WTC11 (cell line): ENCODE measurements around the gene C5orf58. TPM values are rescaled to one million over a fixed set of nuclear protein-coding genes. Genes with fewer than 3 reads are reported as not detected.

Source experiments
- ATAC-seq: fragments of 200-7000 bp; cut with Tn5 transposase; 2 replicates; pipeline ENCODE4 v1.10.0; 2021; ENCODE audit warnings: mild to moderate bottlenecking, moderate library complexity
- CTCF ChIA-PET: fragments of 300-600 bp; sonication (Branson Sonifier 250); formaldehyde crosslinking; loops from one replicate; lab custom pipeline; 2021; ENCODE audit warnings: antibody characterized with exemption; lab: Charles Lee
- POLR2A ChIA-PET: fragments of 350-600 bp; sonication (Branson Sonifier 250); formaldehyde crosslinking; loops from one replicate; lab custom pipeline; 2021; ENCODE audit warnings: antibody characterized with exemption; lab: Charles Lee
- DNase-seq: peaks from one replicate; pipeline ENCODE4 v3.0.0; 2021; ENCODE audit warnings: low spot score
- H3K27ac Mint-ChIP-seq: 2 replicates; pipeline ENCODE4 v1.8.0; 2021; ENCODE audit warnings: mixed read lengths
- H3K27me3 Mint-ChIP-seq: 2 replicates; pipeline ENCODE4 v1.8.0; 2021; ENCODE audit warnings: low read depth, mild to moderate bottlenecking, moderate library complexity, mixed read lengths
- H3K36me3 Mint-ChIP-seq: 2 replicates; pipeline ENCODE4 v1.8.0; 2021; ENCODE audit warnings: mixed read lengths
- H3K4me1 Mint-ChIP-seq: 2 replicates; pipeline ENCODE4 v1.8.0; 2022; ENCODE audit warnings: mixed read lengths
- H3K4me3 Mint-ChIP-seq: 2 replicates; pipeline ENCODE4 v1.8.0; 2021; ENCODE audit warnings: mild to moderate bottlenecking, moderate library complexity, mixed read lengths
- H3K9me3 Mint-ChIP-seq: 2 replicates; pipeline ENCODE4 v1.8.0; 2021; ENCODE audit warnings: mixed read lengths
- CREM ChIP-seq: sonication (generic); formaldehyde crosslinking; IDR thresholded peaks from 2 replicates; pipeline ENCODE4 v1.8.1; 2022; ENCODE audit warnings: mild to moderate bottlenecking, missing genetic modification reagents, moderate library complexity
- GTF2I ChIP-seq: fragments of 250-450 bp; sonication (Bioruptor Pico); conservative IDR thresholded peaks from 2 replicates; pipeline ENCODE4 v1.4.0; 2021; ENCODE audit warnings: mild to moderate bottlenecking
- JUN ChIP-seq: sonication (generic); formaldehyde crosslinking; IDR thresholded peaks from 2 replicates; pipeline ENCODE4 v1.8.0; 2023; ENCODE audit warnings: mild to moderate bottlenecking, missing genetic modification reagents
- MYBL2 ChIP-seq: sonication (generic); formaldehyde crosslinking; IDR thresholded peaks from 2 replicates; pipeline ENCODE4 v1.8.1; 2023; ENCODE audit warnings: mild to moderate bottlenecking, moderate library complexity, missing genetic modification reagents
- NFYB ChIP-seq: sonication (generic); formaldehyde crosslinking; conservative IDR thresholded peaks from 2 replicates; pipeline ENCODE4 v1.8.0; 2022; ENCODE audit warnings: low read depth, missing genetic modification reagents
- RELA ChIP-seq: sonication (generic); formaldehyde crosslinking; IDR thresholded peaks from 2 replicates; pipeline ENCODE4 v1.8.1; 2022; ENCODE audit warnings: missing genetic modification reagents, mild to moderate bottlenecking, borderline replicate concordance
- TEAD1 ChIP-seq: sonication (generic); formaldehyde crosslinking; IDR thresholded peaks from 2 replicates; pipeline ENCODE4 v1.8.0; 2022; ENCODE audit warnings: mild to moderate bottlenecking, missing genetic modification reagents
- TP53 ChIP-seq: sonication (generic); formaldehyde crosslinking; IDR thresholded peaks from 2 replicates; pipeline ENCODE4 v1.8.1; 2023; ENCODE audit warnings: mild to moderate bottlenecking, missing genetic modification reagents
- ZBTB21 ChIP-seq: sonication (generic); formaldehyde crosslinking; IDR thresholded peaks from 2 replicates; pipeline ENCODE4 v1.8.1; 2023; ENCODE audit warnings: mild to moderate bottlenecking, missing genetic modification reagents, borderline replicate concordance
- ZNF121 ChIP-seq: sonication (generic); formaldehyde crosslinking; IDR thresholded peaks from 2 replicates; pipeline ENCODE4 v1.8.0; 2023; ENCODE audit warnings: missing genetic modification reagents
- ZNF396 ChIP-seq: fragments of 250-450 bp; sonication (Bioruptor Pico); IDR thresholded peaks from 2 replicates; pipeline ENCODE4 v1.8.0; 2021; ENCODE audit warnings: mild to moderate bottlenecking, moderate library complexity, borderline replicate concordance
- ZNF423 ChIP-seq: fragments of 250-450 bp; sonication (Bioruptor Pico); IDR thresholded peaks from 2 replicates; pipeline ENCODE4 v2.1.2; 2022; ENCODE audit warnings: mild to moderate bottlenecking, moderate library complexity
- total RNA-seq: library from RNA; stranded (reverse); gene quantifications from 3 replicates; pipeline ENCODE4 v1.2.3, GENCODE V29; 2021
- TF ChIP-seq, protein P1 (sequence below): sonication (generic); formaldehyde crosslinking; IDR thresholded peaks from 2 replicates; pipeline ENCODE4 v1.8.1; 2022; ENCODE audit warnings: low read depth, mild to moderate bottlenecking, moderate library complexity, missing genetic modification reagents, borderline replicate concordance
- TF ChIP-seq, protein P2 (sequence below): sonication (generic); formaldehyde crosslinking; IDR thresholded peaks from 2 replicates; pipeline ENCODE4 v1.8.1; 2022; ENCODE audit warnings: low read depth, missing genetic modification reagents, borderline replicate concordance
- TF ChIP-seq, protein P3 (sequence below): sonication (generic); formaldehyde crosslinking; IDR thresholded peaks from 2 replicates; pipeline ENCODE4 v1.8.0; 2023; ENCODE audit warnings: mild to moderate bottlenecking, missing genetic modification reagents
- TF ChIP-seq, protein P4 (sequence below): sonication (generic); formaldehyde crosslinking; IDR thresholded peaks from 2 replicates; pipeline ENCODE4 v1.8.0; 2022; ENCODE audit warnings: mild to moderate bottlenecking, missing genetic modification reagents
- TF ChIP-seq, protein P5 (sequence below): sonication (generic); formaldehyde crosslinking; IDR thresholded peaks from 2 replicates; pipeline ENCODE4 v1.8.0; 2022; ENCODE audit warnings: mild to moderate bottlenecking, missing genetic modification reagents
- TF ChIP-seq, protein P6 (sequence below): sonication (generic); formaldehyde crosslinking; IDR thresholded peaks from 2 replicates; pipeline ENCODE4 v1.8.0; 2022; ENCODE audit warnings: mild to moderate bottlenecking, missing genetic modification reagents

C5orf58 gene
- total RNA-seq, 1 experiment from 2014 or later = 2.0 TPM

DNA sequence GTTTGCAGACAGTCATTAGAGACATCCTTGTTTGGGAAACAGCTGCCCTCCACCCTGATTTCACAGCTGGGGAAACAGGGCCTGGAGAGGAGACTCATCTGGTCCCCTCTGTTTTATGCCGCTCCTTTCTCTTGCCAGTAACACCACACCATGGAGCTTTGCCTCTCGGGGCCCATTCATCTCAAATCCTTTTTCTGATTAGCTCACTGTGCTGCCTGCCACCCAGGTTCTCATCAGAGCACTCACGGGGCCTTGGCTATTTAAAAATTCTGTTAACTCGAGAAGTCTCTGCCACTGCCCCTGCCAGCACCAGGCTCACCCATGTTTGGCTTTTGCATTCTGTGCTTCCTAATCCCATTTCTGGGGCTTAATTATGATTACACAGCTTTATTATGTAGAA is 36.8 kb upstream of the C5orf58 start:
- H3K27me3 Mint-ChIP-seq = no peaks in the 10 kb centered on the region
- TF ChIP-seq, protein P1, sequence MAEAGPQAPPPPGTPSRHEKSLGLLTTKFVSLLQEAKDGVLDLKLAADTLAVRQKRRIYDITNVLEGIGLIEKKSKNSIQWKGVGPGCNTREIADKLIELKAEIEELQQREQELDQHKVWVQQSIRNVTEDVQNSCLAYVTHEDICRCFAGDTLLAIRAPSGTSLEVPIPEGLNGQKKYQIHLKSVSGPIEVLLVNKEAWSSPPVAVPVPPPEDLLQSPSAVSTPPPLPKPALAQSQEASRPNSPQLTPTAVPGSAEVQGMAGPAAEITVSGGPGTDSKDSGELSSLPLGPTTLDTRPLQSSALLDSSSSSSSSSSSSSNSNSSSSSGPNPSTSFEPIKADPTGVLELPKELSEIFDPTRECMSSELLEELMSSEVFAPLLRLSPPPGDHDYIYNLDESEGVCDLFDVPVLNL (CRISPR knock-in tag) = no peak
- no peak for TF ChIP-seq ZNF423 (CRISPR knock-in tag)
- TF ChIP-seq GTF2I (CRISPR knock-in tag) = no peak
- ChIA-PET POLR2A (no interaction called here), CTCF (interaction anchor here (0.8 to 6.0 kb wide), 4 partner anchors 11 to 125 kb away, joined by 4 to 31 read pairs (median 10); no protein-coding TSS in a partner anchor)
- ATAC-seq = no peak
- H3K36me3 Mint-ChIP-seq = no peaks in the 10 kb centered on the region
- H3K4me1 Mint-ChIP-seq = peaks cover 11% of the 10 kb centered on the region
- no peak for DNase-seq
- no peaks in the 10 kb centered on the region for H3K9me3 Mint-ChIP-seq
- H3K27ac Mint-ChIP-seq = no peak overlapping the region
- no peak overlapping the region for H3K4me3 Mint-ChIP-seq

DNA sequence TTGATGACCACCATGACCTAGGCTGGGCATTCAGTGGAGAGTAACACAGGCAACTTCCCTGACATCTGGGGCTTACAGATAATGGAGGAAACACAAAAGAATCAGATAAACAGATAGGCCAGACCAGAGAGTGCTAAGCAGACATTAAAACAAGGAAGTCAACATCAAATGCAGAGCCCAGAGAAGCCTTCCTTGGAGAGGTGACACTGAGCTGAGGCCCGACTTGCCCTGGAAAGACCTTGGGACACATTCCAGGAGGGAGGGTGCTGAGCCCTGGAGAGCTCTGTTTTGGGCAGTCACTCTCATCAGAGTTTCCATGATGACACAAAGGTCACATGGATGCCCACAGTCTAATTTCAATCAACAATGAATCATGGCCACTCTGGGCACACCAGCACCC is 31.9 kb upstream of the C5orf58 start:
- CTCF ChIA-PET = interaction anchor here (0.6 to 2.2 kb wide), 2 partner anchors 15 to 178 kb away, joined by 3 to 7 read pairs; no protein-coding TSS in a partner anchor
- H3K36me3 Mint-ChIP-seq = no peaks in the 10 kb centered on the region
- peaks cover 4% of the 10 kb centered on the region; the same call in 1 of the 2 replicates for H3K4me1 Mint-ChIP-seq
- DNase-seq (no peak), ATAC-seq (no peak)
- H3K9me3 Mint-ChIP-seq = no peaks in the 10 kb centered on the region
- H3K27me3 Mint-ChIP-seq = no peaks in the 10 kb centered on the region
- TF ChIP-seq TP53 (no peak), ZNF121 (CRISPR knock-in tag) (no peak), ZBTB21 (CRISPR knock-in tag) (no peak), CREM (CRISPR knock-in tag) (no peak)
- TF ChIP-seq, protein P2, sequence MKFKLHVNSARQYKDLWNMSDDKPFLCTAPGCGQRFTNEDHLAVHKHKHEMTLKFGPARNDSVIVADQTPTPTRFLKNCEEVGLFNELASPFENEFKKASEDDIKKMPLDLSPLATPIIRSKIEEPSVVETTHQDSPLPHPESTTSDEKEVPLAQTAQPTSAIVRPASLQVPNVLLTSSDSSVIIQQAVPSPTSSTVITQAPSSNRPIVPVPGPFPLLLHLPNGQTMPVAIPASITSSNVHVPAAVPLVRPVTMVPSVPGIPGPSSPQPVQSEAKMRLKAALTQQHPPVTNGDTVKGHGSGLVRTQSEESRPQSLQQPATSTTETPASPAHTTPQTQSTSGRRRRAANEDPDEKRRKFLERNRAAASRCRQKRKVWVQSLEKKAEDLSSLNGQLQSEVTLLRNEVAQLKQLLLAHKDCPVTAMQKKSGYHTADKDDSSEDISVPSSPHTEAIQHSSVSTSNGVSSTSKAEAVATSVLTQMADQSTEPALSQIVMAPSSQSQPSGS (CRISPR knock-in tag) = no peak
- TF ChIP-seq, protein P3, sequence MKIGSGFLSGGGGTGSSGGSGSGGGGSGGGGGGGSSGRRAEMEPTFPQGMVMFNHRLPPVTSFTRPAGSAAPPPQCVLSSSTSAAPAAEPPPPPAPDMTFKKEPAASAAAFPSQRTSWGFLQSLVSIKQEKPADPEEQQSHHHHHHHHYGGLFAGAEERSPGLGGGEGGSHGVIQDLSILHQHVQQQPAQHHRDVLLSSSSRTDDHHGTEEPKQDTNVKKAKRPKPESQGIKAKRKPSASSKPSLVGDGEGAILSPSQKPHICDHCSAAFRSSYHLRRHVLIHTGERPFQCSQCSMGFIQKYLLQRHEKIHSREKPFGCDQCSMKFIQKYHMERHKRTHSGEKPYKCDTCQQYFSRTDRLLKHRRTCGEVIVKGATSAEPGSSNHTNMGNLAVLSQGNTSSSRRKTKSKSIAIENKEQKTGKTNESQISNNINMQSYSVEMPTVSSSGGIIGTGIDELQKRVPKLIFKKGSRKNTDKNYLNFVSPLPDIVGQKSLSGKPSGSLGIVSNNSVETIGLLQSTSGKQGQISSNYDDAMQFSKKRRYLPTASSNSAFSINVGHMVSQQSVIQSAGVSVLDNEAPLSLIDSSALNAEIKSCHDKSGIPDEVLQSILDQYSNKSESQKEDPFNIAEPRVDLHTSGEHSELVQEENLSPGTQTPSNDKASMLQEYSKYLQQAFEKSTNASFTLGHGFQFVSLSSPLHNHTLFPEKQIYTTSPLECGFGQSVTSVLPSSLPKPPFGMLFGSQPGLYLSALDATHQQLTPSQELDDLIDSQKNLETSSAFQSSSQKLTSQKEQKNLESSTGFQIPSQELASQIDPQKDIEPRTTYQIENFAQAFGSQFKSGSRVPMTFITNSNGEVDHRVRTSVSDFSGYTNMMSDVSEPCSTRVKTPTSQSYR (CRISPR knock-in tag) = no peak
- TF ChIP-seq, protein P4, sequence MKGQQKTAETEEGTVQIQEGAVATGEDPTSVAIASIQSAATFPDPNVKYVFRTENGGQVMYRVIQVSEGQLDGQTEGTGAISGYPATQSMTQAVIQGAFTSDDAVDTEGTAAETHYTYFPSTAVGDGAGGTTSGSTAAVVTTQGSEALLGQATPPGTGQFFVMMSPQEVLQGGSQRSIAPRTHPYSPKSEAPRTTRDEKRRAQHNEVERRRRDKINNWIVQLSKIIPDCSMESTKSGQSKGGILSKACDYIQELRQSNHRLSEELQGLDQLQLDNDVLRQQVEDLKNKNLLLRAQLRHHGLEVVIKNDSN (CRISPR knock-in tag) = no peak
- POLR2A ChIA-PET = no interaction called here
- no peak overlapping the region for H3K4me3 Mint-ChIP-seq
- H3K27ac Mint-ChIP-seq = no peak overlapping the region

DNA sequence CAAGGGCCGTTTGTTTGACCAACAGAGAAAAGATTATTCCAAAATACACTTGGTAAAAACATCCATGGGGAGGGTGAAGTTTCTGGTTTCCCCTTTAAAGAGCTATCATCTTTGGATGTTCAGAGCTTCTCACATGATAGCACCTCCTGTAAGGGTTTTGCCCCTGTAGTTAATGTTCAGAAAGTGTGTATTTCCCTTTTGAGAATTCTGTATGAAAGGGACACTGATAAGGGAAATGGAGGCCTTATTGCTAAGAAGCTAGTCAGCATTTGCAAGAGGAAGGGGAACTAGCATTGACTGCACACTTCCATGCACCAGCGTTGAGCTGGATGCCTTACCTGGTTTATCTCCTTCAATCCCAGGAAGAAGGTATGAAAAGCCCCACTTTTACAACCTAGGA is 31.5 kb upstream of the C5orf58 start:
- Mint-ChIP-seq H3K4me3 (no peak overlapping the region), H3K4me1 (peaks cover 4% of the 10 kb centered on the region; the same call in 1 of the 2 replicates), H3K27ac (no peak overlapping the region), H3K27me3 (no peaks in the 10 kb centered on the region), H3K36me3 (no peaks in the 10 kb centered on the region), H3K9me3 (no peaks in the 10 kb centered on the region)
- DNase-seq = no peak
- ATAC-seq = no peak
- ChIA-PET POLR2A (no interaction called here), CTCF (interaction anchor here (0.6 to 2.2 kb wide), 2 partner anchors 15 to 178 kb away, joined by 3 to 7 read pairs; no protein-coding TSS in a partner anchor)
- TF ChIP-seq, protein P5, sequence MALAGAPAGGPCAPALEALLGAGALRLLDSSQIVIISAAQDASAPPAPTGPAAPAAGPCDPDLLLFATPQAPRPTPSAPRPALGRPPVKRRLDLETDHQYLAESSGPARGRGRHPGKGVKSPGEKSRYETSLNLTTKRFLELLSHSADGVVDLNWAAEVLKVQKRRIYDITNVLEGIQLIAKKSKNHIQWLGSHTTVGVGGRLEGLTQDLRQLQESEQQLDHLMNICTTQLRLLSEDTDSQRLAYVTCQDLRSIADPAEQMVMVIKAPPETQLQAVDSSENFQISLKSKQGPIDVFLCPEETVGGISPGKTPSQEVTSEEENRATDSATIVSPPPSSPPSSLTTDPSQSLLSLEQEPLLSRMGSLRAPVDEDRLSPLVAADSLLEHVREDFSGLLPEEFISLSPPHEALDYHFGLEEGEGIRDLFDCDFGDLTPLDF (CRISPR knock-in tag) = no peak
- TF ChIP-seq RELA (CRISPR knock-in tag) (no peak), ZNF396 (CRISPR knock-in tag) (no peak), NFYB (CRISPR knock-in tag) (no peak), ZNF423 (CRISPR knock-in tag) (no peak), JUN (no peak), TEAD1 (CRISPR knock-in tag) (no peak), MYBL2 (no peak)
- TF ChIP-seq, protein P6, sequence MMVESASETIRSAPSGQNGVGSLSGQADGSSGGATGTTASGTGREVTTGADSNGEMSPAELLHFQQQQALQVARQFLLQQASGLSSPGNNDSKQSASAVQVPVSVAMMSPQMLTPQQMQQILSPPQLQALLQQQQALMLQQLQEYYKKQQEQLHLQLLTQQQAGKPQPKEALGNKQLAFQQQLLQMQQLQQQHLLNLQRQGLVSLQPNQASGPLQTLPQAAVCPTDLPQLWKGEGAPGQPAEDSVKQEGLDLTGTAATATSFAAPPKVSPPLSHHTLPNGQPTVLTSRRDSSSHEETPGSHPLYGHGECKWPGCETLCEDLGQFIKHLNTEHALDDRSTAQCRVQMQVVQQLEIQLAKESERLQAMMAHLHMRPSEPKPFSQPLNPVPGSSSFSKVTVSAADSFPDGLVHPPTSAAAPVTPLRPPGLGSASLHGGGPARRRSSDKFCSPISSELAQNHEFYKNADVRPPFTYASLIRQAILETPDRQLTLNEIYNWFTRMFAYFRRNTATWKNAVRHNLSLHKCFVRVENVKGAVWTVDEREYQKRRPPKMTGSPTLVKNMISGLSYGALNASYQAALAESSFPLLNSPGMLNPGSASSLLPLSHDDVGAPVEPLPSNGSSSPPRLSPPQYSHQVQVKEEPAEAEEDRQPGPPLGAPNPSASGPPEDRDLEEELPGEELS (CRISPR knock-in tag) = no peak
- TF ChIP-seq, protein P3 (CRISPR knock-in tag) = no peak
